ENCODE data around the gene SAT2. TPM values are rescaled to one million over a fixed set of nuclear protein-coding genes. Genes with fewer than 3 reads are reported as not detected.

SAT2 gene
- total RNA-seq: 10 to 100 TPM; 74.8 to 76.6 TPM
- 10 to 100 TPM; 38.5 to 40.0 (median 39.4) TPM for polyA plus RNA-seq
- 9.8 to 49.6 (median 40.3) reads per million in 6 experiments for total RNA-seq

DNA sequence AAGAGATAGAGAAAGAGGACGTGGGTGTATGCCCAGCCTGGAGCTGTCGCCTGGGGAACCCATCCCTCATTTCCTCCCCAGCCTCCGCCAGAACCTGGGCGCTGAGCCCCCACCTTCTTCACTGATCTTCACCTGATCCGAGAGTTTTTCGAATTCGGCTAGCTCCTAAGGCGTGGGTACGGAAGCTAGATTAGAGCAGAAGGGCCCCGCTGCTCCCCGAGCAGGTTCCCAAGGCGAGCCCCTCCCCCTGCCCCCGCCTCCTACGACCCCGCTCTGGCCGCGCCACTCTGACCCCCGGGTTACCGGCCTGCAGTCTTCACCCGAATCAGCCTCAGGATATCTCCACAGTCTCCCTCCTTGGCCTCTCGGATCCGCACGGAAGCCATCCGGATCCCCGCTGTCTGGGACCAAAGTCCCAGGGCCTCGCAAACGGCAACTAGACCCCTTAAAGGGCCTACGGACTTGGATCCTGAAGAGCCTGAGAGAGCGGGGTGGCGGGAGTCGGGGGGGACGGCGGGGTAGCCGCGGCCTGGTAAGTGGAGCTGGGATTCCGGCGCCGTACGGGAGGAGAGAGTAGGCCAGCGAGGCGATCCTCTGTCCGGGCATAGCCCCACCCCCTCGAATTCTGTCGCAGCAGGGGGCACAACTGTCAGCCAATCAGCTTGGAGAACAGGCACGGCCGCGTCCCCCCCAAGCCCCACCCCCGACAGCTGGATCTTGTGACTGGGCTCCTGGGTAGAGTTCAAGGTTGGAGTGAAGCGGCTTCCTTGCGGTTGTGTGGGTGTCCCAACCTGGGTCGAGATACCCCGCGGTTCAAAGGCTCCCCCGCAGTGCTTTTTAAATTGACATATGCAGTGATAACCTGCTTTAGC, at the start of gene SAT2:
TSS of gene SAT2 (minus strand) at position 572 of the 872 bp plus-strand sequence. CDS start at position 386, 186 bp downstream.
- peak; percentile 93 to 95 for ATAC-seq

GRCh38 chr17:7676533-7676932, 48.9 kb upstream of the SAT2 start:
- Mint-ChIP-seq H3K4me3 (no peak overlapping the region), H3K27me3 (no peaks in the 10 kb centered on the region), H3K4me1 (peaks cover 3 to 15% (median 6%) of the 10 kb centered on the region in 4 donors), H3K9me3 (peaks cover 0 to 6% (median 0%) of the 10 kb centered on the region in 9 donors), H3K27ac (peak overlapping the region in 4 of 10 donors; percentile 22 to 59 (median 47)), H3K36me3 (peaks cover 10 to 44% (median 14%) of the 10 kb centered on the region in 3 donors)
- no peak for ATAC-seq
- POLR2A ChIA-PET: interaction anchor here (0.7 to 1.3 kb wide), 3 partner anchors 9 to 17 kb away, joined by 3 to 5 read pairs (median 4); no protein-coding TSS in a partner anchor
- DNase-seq: no peak

More for the DNA sequence above, at the start of gene SAT2:
- Mint-ChIP-seq H3K36me3 (peaks cover 0 to 7% (median 2%) of the 10 kb centered on the region in 3 donors), H3K4me1 (peaks cover 7 to 18% (median 16%) of the 10 kb centered on the region in 4 donors), H3K27ac (peak within 1 kb of the TSS; percentile 79 to 98 (median 94)), H3K27me3 (no peaks in the 10 kb centered on the region), H3K4me3 (peak within 1 kb of the TSS; percentile 90 to 97 (median 94)), H3K9me3 (no peaks in the 10 kb centered on the region)
- POLR2A ChIA-PET: interaction anchor here (0.5 to 3.4 kb wide), 13 partner anchors 12 to 529 kb away, joined by 3 to 83 read pairs (median 5); partner anchors contain the start of genes ATP1B2, FXR2, MPDU1 and TP53
- DNase-seq: peak; percentile 75 to 95 (median 80)

- H3K27ac Mint-ChIP-seq: peak overlapping the region in 1 of 10 donors; percentile 67
- H3K36me3 Mint-ChIP-seq: peaks cover 10 to 59% (median 17%) of the 10 kb centered on the region in 3 donors
- peaks cover 0 to 6% (median 0%) of the 10 kb centered on the region in 9 donors for H3K9me3 Mint-ChIP-seq
- H3K27me3 Mint-ChIP-seq: no peaks in the 10 kb centered on the region
- no peak overlapping the region for H3K4me3 Mint-ChIP-seq
- DNase-seq (no peak), ATAC-seq (no peak)
- POLR2A ChIA-PET: interaction anchor here (0.6 to 1.8 kb wide), 6 partner anchors 10 to 565 kb away, joined by 3 to 8 read pairs (median 4); partner anchors contain the start of gene TP53
- H3K4me1 Mint-ChIP-seq: peaks cover 2 to 15% (median 5%) of the 10 kb centered on the region in 4 donors
Measured at GRCh38 chr17:7674934-7675333, 47.3 kb upstream of the SAT2 start.

GRCh38 chr17:7673239-7673638, 45.6 kb upstream of the SAT2 start:
- H3K4me1 Mint-ChIP-seq: peaks cover 0 to 10% (median 5%) of the 10 kb centered on the region in 4 donors
- H3K27ac Mint-ChIP-seq: peak overlapping the region in 1 of 10 donors; percentile 27
- peaks cover 0 to 6% (median 0%) of the 10 kb centered on the region in 9 donors for H3K9me3 Mint-ChIP-seq
- no peak for ATAC-seq
- DNase-seq: peak in 5 of 10 donors; percentile 12 to 44 (median 28)
- H3K4me3 Mint-ChIP-seq: no peak overlapping the region
- POLR2A ChIA-PET: interaction anchor here (0.6 to 2.5 kb wide), 5 partner anchors 11 to 343 kb away, joined by 3 to 14 read pairs (median 3); partner anchors contain the start of genes SAT2 and TP53
- H3K27me3 Mint-ChIP-seq: no peaks in the 10 kb centered on the region
- H3K36me3 Mint-ChIP-seq: peaks cover 10 to 75% (median 17%) of the 10 kb centered on the region in 3 donors

GRCh38 chr17:7668482-7668881, 40.9 kb upstream of the SAT2 start:
- Mint-ChIP-seq H3K9me3 (peaks cover 0 to 2% (median 0%) of the 10 kb centered on the region in 9 donors), H3K4me1 (no peaks in the 10 kb centered on the region), H3K27me3 (no peaks in the 10 kb centered on the region), H3K4me3 (no peak overlapping the region), H3K36me3 (peaks cover 3 to 67% (median 8%) of the 10 kb centered on the region in 3 donors), H3K27ac (no peak overlapping the region)
- POLR2A ChIA-PET: interaction anchor here (0.7 kb wide), 1 partner anchor 107 kb away, joined by 5 read pairs; no protein-coding TSS in a partner anchor
- no peak for DNase-seq
- ATAC-seq: no peak

DNA sequence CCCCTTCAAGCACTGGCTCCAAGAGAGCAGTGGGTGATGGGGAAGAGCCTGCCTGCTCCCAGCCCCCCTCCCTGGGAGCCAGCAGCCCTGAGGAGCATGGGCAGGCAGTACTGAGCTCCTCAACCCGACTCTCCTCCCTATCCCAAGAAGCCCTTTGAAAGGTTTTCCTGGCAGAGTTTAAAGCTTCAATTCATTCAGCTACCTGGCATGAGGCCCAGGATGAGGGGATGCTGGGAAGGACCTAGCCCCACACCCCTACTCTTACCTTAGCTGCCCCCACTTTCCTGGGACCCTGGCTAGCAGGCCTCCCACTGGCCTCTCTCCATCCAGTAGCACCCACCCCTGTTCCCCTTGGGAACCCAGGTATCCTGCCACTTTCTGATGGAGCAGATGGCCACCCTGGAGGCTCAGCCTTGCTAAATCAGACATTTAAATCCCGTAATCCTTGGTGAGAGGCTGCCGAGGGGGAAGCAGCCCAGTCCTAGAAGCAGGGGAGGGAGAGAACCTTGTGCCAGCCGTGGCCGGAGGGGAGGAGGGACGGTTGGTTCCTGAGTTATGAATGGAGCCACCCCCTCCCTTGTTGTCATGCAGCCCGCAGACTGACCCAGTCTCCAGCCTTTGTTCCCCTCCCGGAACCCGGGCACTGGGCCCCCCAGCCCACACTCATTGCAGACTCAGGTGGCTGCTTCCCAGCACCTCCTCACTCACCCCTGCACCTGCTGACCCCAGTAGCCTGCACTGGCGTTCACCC, 40.2 kb upstream of the SAT2 start:
- Mint-ChIP-seq H3K27me3 (no peaks in the 10 kb centered on the region), H3K4me1 (no peaks in the 10 kb centered on the region), H3K27ac (peak overlapping the region in 1 of 10 donors; percentile 75), H3K36me3 (peaks cover 0 to 61% (median 2%) of the 10 kb centered on the region in 3 donors), H3K9me3 (no peaks in the 10 kb centered on the region), H3K4me3 (no peak overlapping the region)
- DNase-seq: no peak
- ATAC-seq: no peak
- POLR2A ChIA-PET: interaction anchor here (0.5 to 1.7 kb wide), 5 partner anchors 17 to 146 kb away, joined by 3 to 6 read pairs (median 3); partner anchors contain the start of genes ATP1B2 and SAT2

- Mint-ChIP-seq H3K27me3 (peaks cover 0 to 3% (median 0%) of the 10 kb centered on the region in 5 donors), H3K9me3 (no peaks in the 10 kb centered on the region), H3K36me3 (no peaks in the 10 kb centered on the region), H3K27ac (peak overlapping the region in 1 of 10 donors; percentile 48), H3K4me1 (peaks cover 0 to 5% (median under 1%) of the 10 kb centered on the region in 4 donors), H3K4me3 (no peak overlapping the region)
- POLR2A ChIA-PET: interaction anchor here (0.5 kb wide), 1 partner anchor 20 kb away, joined by 3 read pairs; no protein-coding TSS in a partner anchor
- ATAC-seq (no peak), DNase-seq (no peak)
Measured at GRCh38 chr17:7656958-7657609, 29.5 kb upstream of the SAT2 start.

DNA sequence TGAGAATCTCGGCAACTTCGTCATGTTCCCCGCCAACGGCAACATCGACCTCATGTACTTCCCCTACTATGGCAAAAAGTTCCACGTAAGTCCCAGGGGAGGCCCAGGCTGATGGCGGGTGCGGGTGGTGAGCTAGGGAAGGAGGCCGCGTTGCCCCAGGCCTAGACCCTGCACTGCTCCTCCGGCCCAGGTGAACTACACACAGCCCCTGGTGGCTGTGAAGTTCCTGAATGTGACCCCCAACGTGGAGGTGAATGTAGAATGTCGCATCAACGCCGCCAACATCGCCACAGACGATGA, 27.9 kb upstream of the SAT2 start:
- Mint-ChIP-seq H3K36me3 (no peaks in the 10 kb centered on the region), H3K9me3 (no peaks in the 10 kb centered on the region), H3K27ac (no peak overlapping the region), H3K4me1 (peaks cover 9 to 11% (median 10%) of the 10 kb centered on the region in 4 donors), H3K27me3 (peaks cover 1 to 10% (median 1%) of the 10 kb centered on the region in 5 donors), H3K4me3 (no peak overlapping the region)
- no peak for ATAC-seq
- POLR2A ChIA-PET: interaction anchor here (0.9 kb wide), 1 partner anchor 15 kb away, joined by 4 read pairs; no protein-coding TSS in a partner anchor
- DNase-seq: no peak

- H3K36me3 Mint-ChIP-seq: no peaks in the 10 kb centered on the region
- H3K9me3 Mint-ChIP-seq: no peaks in the 10 kb centered on the region
- POLR2A ChIA-PET: no interaction called here
- H3K4me3 Mint-ChIP-seq: no peak overlapping the region
- peaks cover 3 to 15% (median 5%) of the 10 kb centered on the region in 5 donors for H3K27me3 Mint-ChIP-seq
- peaks cover 14 to 16% (median 15%) of the 10 kb centered on the region in 4 donors for H3K4me1 Mint-ChIP-seq
- DNase-seq: no peak
- no peak for ATAC-seq
- no peak overlapping the region for H3K27ac Mint-ChIP-seq
Measured at GRCh38 chr17:7654832-7655540, 27.4 kb upstream of the SAT2 start.

DNA sequence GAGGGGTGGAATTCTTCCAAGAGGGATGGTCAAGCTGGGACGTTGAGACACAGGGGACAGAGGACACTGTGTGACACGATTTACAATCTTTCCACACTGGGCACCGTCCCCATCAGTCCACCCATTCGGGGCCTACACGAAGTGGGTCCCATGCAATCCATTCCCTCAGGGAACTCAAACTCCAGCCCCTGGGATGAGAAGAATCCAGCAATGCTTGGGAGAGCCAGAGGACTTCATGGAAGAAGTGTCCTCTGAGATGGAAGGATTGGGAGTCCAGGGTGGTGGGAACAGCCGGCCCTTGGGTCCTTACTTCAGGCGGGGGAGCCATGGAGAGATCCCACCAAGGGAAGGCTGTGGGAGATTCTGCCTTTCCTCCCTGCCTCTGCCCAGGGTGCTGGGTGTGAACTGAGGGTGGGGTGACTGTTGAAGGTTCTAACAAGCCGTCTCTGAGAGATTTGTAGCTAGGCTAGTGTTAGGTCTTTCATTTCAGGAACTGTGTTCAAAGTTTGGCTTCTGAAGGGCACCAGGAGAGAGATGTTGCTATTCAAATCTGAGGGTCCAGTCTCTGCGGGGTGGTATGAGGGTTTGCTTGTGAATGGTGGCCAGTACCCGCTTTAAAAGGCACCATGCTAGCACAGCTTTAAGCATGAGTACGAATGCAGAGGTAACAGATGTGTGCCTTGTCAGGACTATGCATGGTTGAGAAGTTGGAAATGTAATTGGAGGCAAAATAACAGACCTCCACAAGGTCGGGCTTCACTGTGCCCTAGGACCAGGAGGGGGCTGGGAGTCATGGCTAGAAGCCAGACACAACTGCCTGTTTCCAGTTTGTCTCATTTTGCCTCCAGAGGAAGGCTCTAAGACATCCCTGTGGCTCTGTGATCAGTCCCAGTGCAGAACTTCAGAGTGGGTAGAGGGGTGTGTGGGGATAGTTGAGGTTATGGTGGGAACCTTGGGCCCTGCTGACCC, 25.1 kb upstream of the SAT2 start:
- no peak for ATAC-seq
- Mint-ChIP-seq H3K9me3 (no peaks in the 10 kb centered on the region), H3K4me3 (peak overlapping the region; percentile 20 to 82 (median 68)), H3K4me1 (peaks cover 16 to 21% (median 19%) of the 10 kb centered on the region in 4 donors), H3K27ac (no peak overlapping the region), H3K36me3 (no peaks in the 10 kb centered on the region), H3K27me3 (peaks cover 3 to 16% (median 6%) of the 10 kb centered on the region in 5 donors)
- POLR2A ChIA-PET: interaction anchor here (1.4 to 4.0 kb wide), 3 partner anchors 34 to 168 kb away, joined by 4 to 69 read pairs (median 13); partner anchors contain the start of genes FXR2, TP53 and WRAP53
- DNase-seq: no peak
